GM18907 (cell line): ENCODE data around the gene SPTBN4.
"Not testable (repeated sequence)": the region's sequence is repeated elsewhere in the genome, so short reads cannot be mapped to it uniquely, and the experiment has no call there.

Experiments used
- ATAC-seq: cut with Tn5 transposase; IDR thresholded peaks from one replicate; pipeline ENCODE4 v1.9.1; 2021; ENCODE audit warnings: mild to moderate bottlenecking, moderate library complexity; ENCODE audit not compliant: unreplicated experiment

The SPTBN4 gene

GRCh38 chr19:40556953-40557530, 90.2 kb downstream of the SPTBN4 start:
- no peak for ATAC-seq

- ATAC-seq, result no peak
Observed at GRCh38 chr19:40559394-40559793, 92.6 kb downstream of the SPTBN4 start.

GRCh38 chr19:40560092-40560507, 93.3 kb downstream of the SPTBN4 start:
- ATAC-seq, result no peak

- ATAC-seq, result no peak
Observed at GRCh38 chr19:40561947-40562346, 95.1 kb downstream of the SPTBN4 start.

- ATAC-seq, result not testable (repeated sequence)
Observed at GRCh38 chr19:40564535-40564934, 97.7 kb downstream of the SPTBN4 start.

- no peak for ATAC-seq
Observed at GRCh38 chr19:40565355-40565754, 98.6 kb downstream of the SPTBN4 start.

- ATAC-seq, result no peak
Observed at GRCh38 chr19:40565910-40566495, 99.2 kb downstream of the SPTBN4 start.

- ATAC-seq, result no peak
Observed at GRCh38 chr19:40567040-40567749, 100.4 kb downstream of the SPTBN4 start.

GRCh38 chr19:40567750-40568494, 101.1 kb downstream of the SPTBN4 start:
- ATAC-seq, result no peak

- ATAC-seq, result peak; percentile 83
Observed at GRCh38 chr19:40570313-40571004, 103.7 kb downstream of the SPTBN4 start.

GRCh38 chr19:40571005-40571318, 104.2 kb downstream of the SPTBN4 start:
- ATAC-seq, result no peak

- no peak for ATAC-seq
Observed at GRCh38 chr19:40571831-40572495, 105.2 kb downstream of the SPTBN4 start.

GRCh38 chr19:40575326-40575725, 108.5 kb downstream of the SPTBN4 start:
- ATAC-seq, result no peak

- ATAC-seq, result peak; percentile 22
Observed at GRCh38 chr19:40576151-40576584, 109.4 kb downstream of the SPTBN4 start.

GRCh38 chr19:40576585-40577451, 110.0 kb downstream of the SPTBN4 start, which contains the start of gene SHKBP1:
Gene SHKBP1 (plus strand): TSS chr19:40576873. CDS start chr19:40576900, 27 bp downstream.
- ATAC-seq, result peak; percentile 92

- ATAC-seq, result no peak
Observed at GRCh38 chr19:40578442-40578908, 111.7 kb downstream of the SPTBN4 start.

- no peak for ATAC-seq
Observed at GRCh38 chr19:40580619-40581018, 113.8 kb downstream of the SPTBN4 start.

- ATAC-seq, result no peak
Observed at GRCh38 chr19:40581531-40581930, 114.7 kb downstream of the SPTBN4 start.

GRCh38 chr19:40582467-40582866, 115.7 kb downstream of the SPTBN4 start:
- ATAC-seq, result no peak
